GM19099 (cell line): Measurements from ENCODE around the gene CHAMP1.

Experiments
- POLR2A ChIP-seq: IDR thresholded peaks from 3 replicates; pipeline ENCODE4 v1.6.1; 2011; ENCODE audit warnings: low read depth; ENCODE audit not compliant: insufficient read length; ENCODE audit errors: extremely low read depth

Gene CHAMP1

DNA sequence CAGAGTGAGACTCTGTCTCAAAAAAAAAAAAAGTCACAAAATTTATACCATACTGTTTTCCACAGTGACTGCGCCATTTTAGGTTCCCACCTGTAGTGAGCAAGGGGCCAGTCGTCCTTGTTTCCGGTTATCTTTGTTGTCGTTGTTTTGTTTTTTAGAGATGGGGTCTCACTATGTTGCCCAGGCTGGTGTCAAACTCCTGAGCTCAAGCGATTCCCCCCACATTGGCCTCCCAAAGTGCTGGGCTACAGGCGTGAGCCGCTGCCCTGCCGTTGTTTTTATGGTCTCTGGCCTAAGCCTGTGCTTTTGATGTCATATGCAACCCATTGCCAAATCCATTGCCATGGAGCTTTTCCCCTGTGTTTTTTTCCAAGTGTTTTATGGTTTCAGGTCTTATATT, 29.6 kb upstream of the CHAMP1 start:
- no peak for TF ChIP-seq POLR2A

DNA sequence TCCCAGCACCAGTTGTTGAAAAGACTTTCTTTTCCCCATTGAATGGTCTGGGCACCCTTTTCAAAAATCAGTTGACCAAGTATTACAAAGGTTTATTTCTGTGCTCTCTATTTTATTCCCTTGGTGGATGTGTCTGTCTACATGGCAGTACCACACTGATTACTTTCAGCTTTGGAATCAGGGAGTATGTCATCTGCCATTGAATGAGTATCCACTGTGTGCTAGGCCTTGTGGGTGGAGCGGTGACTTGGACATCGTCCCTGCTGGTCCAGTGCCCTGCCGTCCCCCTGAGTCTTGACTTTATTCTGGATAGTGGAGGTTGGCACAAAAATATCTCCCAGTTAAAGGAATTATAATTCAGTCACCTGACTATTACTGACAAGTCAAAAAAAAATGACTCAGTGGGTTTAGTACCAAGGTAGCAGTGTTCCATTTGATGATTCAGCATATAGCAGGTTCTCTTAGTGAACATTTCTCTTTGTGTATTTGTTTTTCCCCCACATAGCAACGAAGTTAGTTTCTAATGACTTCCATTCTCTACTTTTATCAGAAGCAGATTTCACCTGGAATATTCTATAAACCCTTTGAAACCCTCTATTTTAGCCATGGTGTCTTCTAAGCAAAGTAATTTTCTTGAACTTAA, 29.0 kb upstream of the CHAMP1 start:
- TF ChIP-seq POLR2A = no peak

GRCh38 chr13:114286808-114287207, 27.5 kb upstream of the CHAMP1 start:
- no peak for TF ChIP-seq POLR2A

- no peak for TF ChIP-seq POLR2A
These were observed 26.1 kb upstream of the CHAMP1 start for GRCh38 chr13:114288157-114288591.

GRCh38 chr13:114296448-114296847, 17.9 kb upstream of the CHAMP1 start:
- no peak for TF ChIP-seq POLR2A

GRCh38 chr13:114296902-114297301, 17.4 kb upstream of the CHAMP1 start:
- no peak for TF ChIP-seq POLR2A

- TF ChIP-seq POLR2A = no peak
These were observed 15.4 kb upstream of the CHAMP1 start for GRCh38 chr13:114298866-114299265.

DNA sequence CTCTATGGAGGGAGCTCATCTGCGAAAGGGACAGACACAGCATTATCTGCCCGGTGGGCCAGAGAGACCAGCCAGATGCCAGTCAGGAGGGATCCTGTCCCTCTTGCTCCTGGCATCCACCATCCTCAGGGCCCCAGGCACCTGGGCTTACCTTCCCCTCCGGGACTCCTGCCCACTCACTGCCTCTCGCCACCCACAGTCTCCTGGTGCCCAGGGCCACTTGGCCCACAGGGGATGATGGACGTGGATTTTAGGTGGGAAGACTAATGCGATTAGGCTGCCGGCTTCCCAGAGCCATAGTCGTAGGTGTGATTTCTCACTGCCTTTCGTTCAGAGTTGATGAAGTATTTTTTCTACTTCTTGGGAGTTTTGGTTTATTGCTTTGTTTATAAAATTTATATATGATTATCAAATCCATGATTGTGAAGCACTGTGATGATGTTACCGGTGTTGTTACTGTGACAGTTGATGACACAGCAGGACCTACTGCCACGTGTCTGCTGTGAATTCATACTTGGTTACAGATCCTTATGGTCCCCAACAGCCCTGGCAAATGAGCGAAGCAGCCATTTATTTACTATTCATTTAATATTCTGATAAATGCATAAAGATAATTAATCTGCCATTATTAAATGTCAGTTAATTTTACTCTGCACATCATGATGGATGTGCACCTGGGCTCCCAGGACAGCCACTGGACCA, 14.5 kb upstream of the CHAMP1 start:
- TF ChIP-seq POLR2A = no peak

- no peak for TF ChIP-seq POLR2A
These were observed 10.5 kb upstream of the CHAMP1 start for GRCh38 chr13:114303700-114304327.

DNA sequence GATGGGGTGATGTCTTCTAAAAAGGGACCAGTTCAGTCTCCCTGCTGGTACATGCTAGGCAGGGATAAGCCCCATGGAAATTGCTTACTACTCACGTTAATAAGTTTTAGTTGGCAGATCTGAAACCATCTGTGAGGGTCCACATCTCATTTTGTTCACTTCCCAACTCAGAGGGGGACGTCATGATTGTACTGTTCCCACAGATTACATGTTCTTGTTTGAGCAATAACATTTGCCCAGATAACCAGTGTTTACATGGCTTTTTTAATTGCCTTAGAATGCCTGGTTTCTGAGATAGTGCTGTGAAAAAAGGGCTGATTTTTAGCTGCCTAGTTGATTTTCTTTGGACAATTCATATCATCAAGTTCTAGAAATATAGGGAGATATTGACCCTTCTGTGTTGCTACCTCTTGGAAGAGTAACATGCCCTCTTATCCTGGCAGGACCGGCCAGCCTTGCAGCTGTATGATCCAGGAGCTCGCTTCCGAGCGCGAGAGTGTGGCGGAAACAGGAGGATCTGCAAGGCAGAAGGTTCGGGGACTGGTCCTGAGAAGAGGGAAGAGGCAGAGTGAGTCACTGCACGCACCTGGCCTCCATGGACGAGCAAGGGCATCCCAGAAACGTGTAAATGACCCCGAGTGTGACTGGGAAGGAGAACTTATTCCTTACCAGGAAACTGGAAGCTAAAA, 9.8 kb upstream of the CHAMP1 start:
- no peak for TF ChIP-seq POLR2A

GRCh38 chr13:114309086-114309485, 5.2 kb upstream of the CHAMP1 start:
- TF ChIP-seq POLR2A = no peak

DNA sequence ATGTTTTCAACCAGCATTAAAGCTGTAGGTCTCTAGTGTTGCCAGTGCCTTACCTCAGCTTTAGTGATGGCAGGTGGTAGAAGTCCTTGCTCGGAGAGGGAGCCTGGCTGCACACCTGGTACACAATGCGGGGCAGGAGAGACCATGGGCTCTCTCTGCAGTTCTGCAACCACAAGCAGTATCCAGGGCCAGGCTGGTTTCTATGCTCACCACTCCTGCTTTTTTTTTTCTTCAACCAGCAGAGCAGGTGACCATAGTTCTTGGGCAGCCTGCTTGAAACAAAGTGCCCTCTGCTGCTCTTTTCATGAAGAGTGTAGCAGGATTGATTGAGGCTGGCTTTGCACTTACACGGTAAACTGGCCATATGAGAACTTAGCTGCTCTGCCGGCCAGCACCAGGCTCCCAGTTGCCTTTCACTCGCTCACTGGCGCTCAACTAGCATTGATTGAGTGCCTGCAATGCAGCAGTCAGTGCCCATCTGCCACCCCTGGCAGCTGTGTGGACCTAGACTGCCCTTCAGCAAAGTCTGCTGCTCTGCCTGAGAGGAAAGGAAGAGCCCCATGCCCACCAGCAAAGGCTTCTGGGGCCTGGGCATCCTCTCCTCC, 4.4 kb upstream of the CHAMP1 start:
- no peak for TF ChIP-seq POLR2A

DNA sequence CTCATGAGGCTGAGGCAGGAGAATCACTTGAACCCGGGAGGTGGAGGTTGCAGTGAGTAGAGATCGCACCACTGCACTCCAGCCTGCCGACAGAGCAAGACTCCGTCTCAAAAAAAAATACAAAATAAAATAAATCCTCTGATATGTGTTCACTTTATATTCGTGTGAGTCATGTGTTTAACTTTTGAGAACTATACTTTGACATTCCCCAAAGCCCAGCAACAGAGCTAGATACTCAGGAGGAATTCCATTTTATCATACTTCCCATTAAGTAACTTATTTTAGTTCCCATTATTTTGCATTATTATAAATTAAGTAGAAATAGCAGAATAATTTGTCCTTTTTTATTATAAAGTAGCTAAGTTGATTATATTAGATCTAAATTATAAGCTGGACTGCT, 3.3 kb upstream of the CHAMP1 start:
- no peak for TF ChIP-seq POLR2A

DNA sequence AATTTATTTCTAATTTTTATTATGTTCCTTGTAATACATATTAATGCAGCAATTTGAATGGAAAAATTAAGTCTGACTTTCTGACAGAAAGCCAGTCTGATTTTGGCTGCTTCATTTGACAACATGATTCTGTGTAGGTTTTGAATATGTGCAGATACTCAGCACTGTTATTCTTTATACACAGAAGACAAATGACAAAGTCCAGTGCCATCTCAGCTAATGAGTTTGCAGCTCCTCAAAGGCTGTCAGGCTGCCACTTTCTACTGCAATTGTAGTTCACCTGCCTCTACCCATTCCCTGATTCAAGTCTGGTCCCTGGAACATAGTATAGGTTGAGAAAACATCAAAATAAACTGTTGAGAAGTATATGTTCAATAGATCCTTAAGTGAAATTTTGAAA, 2.9 kb upstream of the CHAMP1 start:
- no peak for TF ChIP-seq POLR2A

DNA sequence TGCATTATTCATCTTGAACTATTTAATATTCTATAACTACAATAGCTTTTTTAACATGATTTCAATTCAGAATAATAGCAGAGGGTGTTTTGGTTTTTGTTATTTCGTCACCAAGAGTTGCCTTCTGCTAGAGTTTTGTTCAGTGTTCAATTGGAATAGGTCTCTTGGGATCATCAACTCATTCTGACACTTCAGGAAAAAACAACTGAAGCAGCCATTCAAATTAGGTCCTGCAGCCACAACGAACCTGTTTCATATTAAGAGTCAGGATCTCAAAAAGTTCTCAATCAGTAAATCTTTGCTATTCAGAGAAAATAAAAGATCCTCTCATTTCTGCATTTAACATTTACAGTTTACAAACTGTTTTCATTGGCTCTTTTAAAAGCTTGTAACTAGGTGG, 2.4 kb upstream of the CHAMP1 start:
- TF ChIP-seq POLR2A = no peak

GRCh38 chr13:114313061-114313860, 1.0 kb upstream of the CHAMP1 start:
- peak; percentile 28 for TF ChIP-seq POLR2A
